Posterior vena cava (tissue), 2 donors: ENCODE measurements around the gene ANKRD37. TPM values are rescaled to one million over a fixed set of nuclear protein-coding genes. Genes with fewer than 3 reads are reported as not detected.

Experiments used
- DNase-seq: peaks from one replicate; pipeline ENCODE4 v3.0.0-alpha.2; 2020; ENCODE audit warnings: low spot score
- intact Hi-C, 2 donors: fragments of 100-400 bp; cut with DNase I; formaldehyde crosslinking; loops; one replicate each; pipeline versions ENCODE4 v1.14.1 to v1.14.2; 2022 to 2023
- total RNA-seq, 2 donors: library from RNA; stranded (reverse); fragmentation: NEBNext Ultra II Directional; extraction: Animal tissue kit (Norgen Biotek cat#: 25700); gene quantifications; one replicate each; pipeline ENCODE4 v1.2.1, GENCODE V29; 2021
- donor health status: DM: yes; HTN: yes; CAD: no.
- donor health status: DM: yes; HTN: yes; CAD: no.

Gene ANKRD37
- total RNA-seq, 2 donors from 2014 or later: 9.7 to 9.8 TPM

- DNase-seq: no peak
- intact Hi-C loops: loop anchor here in 1 of 2 donors (5.0 kb wide), 1 partner anchor 382 kb away; no protein-coding TSS in a partner anchor
Measured at GRCh38 chr4:185404031-185404430, 7.4 kb downstream of the ANKRD37 start.

GRCh38 chr4:185405296-185405999, 8.8 kb downstream of the ANKRD37 start:
- intact Hi-C loops: no loop called here
- no peak for DNase-seq

GRCh38 chr4:185408432-185408831, 11.8 kb downstream of the ANKRD37 start:
- intact Hi-C loops: no loop called here
- no peak for DNase-seq

- intact Hi-C loops: no loop called here
- no peak for DNase-seq
Measured at GRCh38 chr4:185411849-185412248, 15.2 kb downstream of the ANKRD37 start.

GRCh38 chr4:185412412-185412811, 15.8 kb downstream of the ANKRD37 start:
- intact Hi-C loops: no loop called here
- DNase-seq: no peak

GRCh38 chr4:185416955-185417354, 20.3 kb downstream of the ANKRD37 start:
- DNase-seq: no peak
- intact Hi-C loops: no loop called here

- DNase-seq: no peak
- intact Hi-C loops: loop anchor here in 1 of 2 donors (5.0 kb wide), 1 partner anchor 41 kb away; no protein-coding TSS in a partner anchor
Measured at GRCh38 chr4:185421366-185422124, 24.9 kb downstream of the ANKRD37 start.

GRCh38 chr4:185424905-185425646, 28.4 kb downstream of the ANKRD37 start:
- DNase-seq: no peak

GRCh38 chr4:185425647-185426352, 29.2 kb downstream of the ANKRD37 start, which contains the start of gene UFSP2:
UFSP2 (minus strand) TSS chr4:185425964; CDS start chr4:185425868, 96 bp downstream.
- DNase-seq: peak; percentile 96
- intact Hi-C loops: loop anchor here in 1 of 2 donors (5.0 kb wide), 1 partner anchor 1758 kb away; no protein-coding TSS in a partner anchor

More at GRCh38 chr4:185424905-185425646, 28.4 kb downstream of the ANKRD37 start:
- intact Hi-C loops: loop anchor here (5.0 kb wide), 2 partner anchors 37 to 1758 kb away; no protein-coding TSS in a partner anchor

- DNase-seq: no peak
- intact Hi-C loops: loop anchor here in 1 of 2 donors (5.0 kb wide), 1 partner anchor 1760 kb away; no protein-coding TSS in a partner anchor
Measured at GRCh38 chr4:185426960-185427688, 30.5 kb downstream of the ANKRD37 start.

GRCh38 chr4:185429660-185430059, 33.0 kb downstream of the ANKRD37 start:
- DNase-seq: no peak
- intact Hi-C loops: loop anchor here in 1 of 2 donors (5.0 kb wide), 2 partner anchors 677 to 1762 kb away; no protein-coding TSS in a partner anchor

- intact Hi-C loops: no loop called here
- no peak for DNase-seq
Measured at GRCh38 chr4:185435466-185435865, 38.8 kb downstream of the ANKRD37 start.

- DNase-seq: no peak
- intact Hi-C loops: no loop called here
Measured at GRCh38 chr4:185437809-185438208, 41.2 kb downstream of the ANKRD37 start.

GRCh38 chr4:185441479-185441878, 44.8 kb downstream of the ANKRD37 start:
- intact Hi-C loops: no loop called here
- DNase-seq: no peak

GRCh38 chr4:185445209-185445608, 48.6 kb downstream of the ANKRD37 start:
- intact Hi-C loops: no loop called here
- DNase-seq: no peak
